ENCODE results near the gene TCF4. TPM values are rescaled to one million over a fixed set of nuclear protein-coding genes. Genes with fewer than 3 reads are reported as not detected.
A peak's percentile ranks its signal among the peaks of the same experiment; 100 is the strongest.

TCF4 gene
- total RNA-seq, 2 experiments from 2014 or later, result 75.9 to 76.0 TPM

DNA sequence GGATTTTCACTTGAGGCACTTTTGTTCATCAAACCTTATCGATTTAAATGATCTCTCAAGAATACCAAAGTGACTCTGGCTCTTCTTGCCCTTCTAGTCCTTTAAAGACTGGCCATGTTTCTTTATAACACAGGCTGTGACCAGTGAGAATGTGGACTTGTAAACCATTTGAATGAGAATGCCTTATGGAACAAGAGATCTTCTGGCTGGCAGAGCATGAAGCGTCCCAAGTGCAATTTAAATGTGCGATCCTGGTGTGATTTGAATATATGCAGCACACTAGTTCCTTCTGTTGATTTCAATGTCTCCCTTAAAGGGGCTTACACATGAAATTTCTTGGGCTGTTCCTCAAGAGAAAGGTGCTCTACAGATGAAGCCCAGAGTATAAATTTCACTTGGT is 366.4 kb downstream of the TCF4 start:
- no peak for DNase-seq (ENCODE audit: low spot score)
- TF ChIP-seq EZH2phosphoT487 (IDR thresholded peaks at IDR 0.05; ENCODE audit: borderline replicate concordance, low read depth, low read length), result no peak
- TF ChIP-seq, protein P1, sequence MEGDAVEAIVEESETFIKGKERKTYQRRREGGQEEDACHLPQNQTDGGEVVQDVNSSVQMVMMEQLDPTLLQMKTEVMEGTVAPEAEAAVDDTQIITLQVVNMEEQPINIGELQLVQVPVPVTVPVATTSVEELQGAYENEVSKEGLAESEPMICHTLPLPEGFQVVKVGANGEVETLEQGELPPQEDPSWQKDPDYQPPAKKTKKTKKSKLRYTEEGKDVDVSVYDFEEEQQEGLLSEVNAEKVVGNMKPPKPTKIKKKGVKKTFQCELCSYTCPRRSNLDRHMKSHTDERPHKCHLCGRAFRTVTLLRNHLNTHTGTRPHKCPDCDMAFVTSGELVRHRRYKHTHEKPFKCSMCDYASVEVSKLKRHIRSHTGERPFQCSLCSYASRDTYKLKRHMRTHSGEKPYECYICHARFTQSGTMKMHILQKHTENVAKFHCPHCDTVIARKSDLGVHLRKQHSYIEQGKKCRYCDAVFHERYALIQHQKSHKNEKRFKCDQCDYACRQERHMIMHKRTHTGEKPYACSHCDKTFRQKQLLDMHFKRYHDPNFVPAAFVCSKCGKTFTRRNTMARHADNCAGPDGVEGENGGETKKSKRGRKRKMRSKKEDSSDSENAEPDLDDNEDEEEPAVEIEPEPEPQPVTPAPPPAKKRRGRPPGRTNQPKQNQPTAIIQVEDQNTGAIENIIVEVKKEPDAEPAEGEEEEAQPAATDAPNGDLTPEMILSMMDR (conservative IDR thresholded peaks at IDR 0.05; ENCODE audit: low read length), result no peak
- Histone ChIP-seq H3K4me3 (ENCODE audit: low read depth, low read length, poor library complexity, severe bottlenecking) (no peak overlapping the region), H3K9me2 (ENCODE audit: insufficient read depth, low read length) (no peaks in the 10 kb centered on the region), H3K79me2 (ENCODE audit: insufficient read depth, low read depth, low read length) (no peaks in the 10 kb centered on the region), H3K27ac (ENCODE audit: low read depth, low read length, poor library complexity, severe bottlenecking) (no peak overlapping the region), H2AFZ (ENCODE audit: low read length) (no peak overlapping the region), H4K20me1 (ENCODE audit: insufficient read depth, low read length) (no peaks in the 10 kb centered on the region), H3K36me3 (ENCODE audit: insufficient read depth, low read length) (peaks cover 12% of the 10 kb centered on the region), H3K4me1 (ENCODE audit: insufficient read depth, low read length, poor library complexity, severe bottlenecking) (peaks cover 3% of the 10 kb centered on the region), H3K4me2 (ENCODE audit: low read length) (no peak overlapping the region), H3K9me3 (ENCODE audit: low read length) (no peaks in the 10 kb centered on the region)
- ChIA-PET POLR2A (no interaction called here), CTCF (ENCODE audit: unreplicated experiment) (no interaction called here)
- BruUV-seq (replicated peaks), result no TSS peak
- intact Hi-C loops (cut with micrococcal nuclease; ENCODE audit: unreplicated experiment), result no loop called here

DNA sequence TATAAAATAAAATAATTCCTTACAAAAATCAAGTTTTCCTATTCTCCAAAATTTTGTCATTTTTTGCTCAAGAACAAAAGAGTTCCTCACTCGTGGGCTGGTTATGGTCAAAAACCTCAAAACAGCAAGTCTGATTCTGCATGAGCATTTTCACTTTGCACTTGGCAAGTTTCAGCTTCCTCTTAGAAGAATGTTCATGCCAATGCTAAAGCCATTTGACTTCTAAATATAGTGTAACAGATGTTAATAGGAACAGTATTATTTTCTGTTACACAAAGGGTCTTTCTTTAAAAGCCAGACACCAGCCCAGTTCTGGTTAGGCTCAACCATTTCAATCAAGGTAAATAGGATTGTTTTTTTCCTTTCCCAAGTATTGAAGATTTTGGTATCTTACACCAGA is 367.5 kb downstream of the TCF4 start:
- POLR2A ChIA-PET, result no interaction called here
- Histone ChIP-seq H3K9me3 (ENCODE audit: low read length) (no peaks in the 10 kb centered on the region), H3K4me1 (ENCODE audit: insufficient read depth, low read length, poor library complexity, severe bottlenecking) (peaks cover 3% of the 10 kb centered on the region), H3K4me3 (ENCODE audit: low read depth, low read length, poor library complexity, severe bottlenecking) (no peak overlapping the region), H3K79me2 (ENCODE audit: insufficient read depth, low read depth, low read length) (no peaks in the 10 kb centered on the region), H3K27ac (ENCODE audit: low read depth, low read length, poor library complexity, severe bottlenecking) (no peak overlapping the region), H4K20me1 (ENCODE audit: insufficient read depth, low read length) (no peaks in the 10 kb centered on the region), H3K9me2 (ENCODE audit: insufficient read depth, low read length) (no peaks in the 10 kb centered on the region), H2AFZ (ENCODE audit: low read length) (no peak overlapping the region), H3K36me3 (ENCODE audit: insufficient read depth, low read length) (peaks cover 1% of the 10 kb centered on the region; the same call in 1 of the 2 replicates), H3K4me2 (ENCODE audit: low read length) (0 out of 2 replicates have a peak overlapping the region, but pooled peaks have one; percentile 12)
- DNase-seq (ENCODE audit: low spot score), result peak; percentile 24
- intact Hi-C loops (cut with micrococcal nuclease; ENCODE audit: unreplicated experiment), result no loop called here
- CTCF ChIA-PET (ENCODE audit: unreplicated experiment), result no interaction called here
- BruUV-seq (replicated peaks), result no TSS peak
- no peak for TF ChIP-seq EZH2phosphoT487 (IDR thresholded peaks at IDR 0.05; ENCODE audit: borderline replicate concordance, low read depth, low read length)
- TF ChIP-seq, protein P1 (conservative IDR thresholded peaks at IDR 0.05; ENCODE audit: low read length), result no peak

DNA sequence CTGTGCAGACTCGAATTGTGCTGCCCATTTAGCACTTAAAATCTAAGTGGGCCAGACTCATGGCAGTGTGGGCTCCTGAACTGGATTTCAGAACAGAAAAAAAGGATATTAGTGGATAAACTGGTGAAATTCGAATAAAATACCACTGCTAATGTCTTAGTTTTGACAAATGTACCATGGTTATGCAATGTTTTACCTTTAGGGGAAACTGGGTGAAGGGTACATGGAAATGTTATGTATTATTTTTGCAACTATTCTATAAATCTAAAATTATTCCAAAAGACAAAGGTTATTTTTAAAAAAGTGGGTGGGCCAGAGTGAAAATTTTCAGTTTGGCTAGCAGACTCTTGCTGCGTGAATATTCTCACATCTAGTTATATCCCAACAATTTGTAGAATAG is 368.2 kb downstream of the TCF4 start:
- Histone ChIP-seq H3K4me1 (ENCODE audit: insufficient read depth, low read length, poor library complexity, severe bottlenecking) (peaks cover 3% of the 10 kb centered on the region), H3K27ac (ENCODE audit: low read depth, low read length, poor library complexity, severe bottlenecking) (no peak overlapping the region), H3K9me2 (ENCODE audit: insufficient read depth, low read length) (no peaks in the 10 kb centered on the region), H3K9me3 (ENCODE audit: low read length) (no peaks in the 10 kb centered on the region), H2AFZ (ENCODE audit: low read length) (no peak overlapping the region), H4K20me1 (ENCODE audit: insufficient read depth, low read length) (no peaks in the 10 kb centered on the region), H3K79me2 (ENCODE audit: insufficient read depth, low read depth, low read length) (no peaks in the 10 kb centered on the region), H3K4me3 (ENCODE audit: low read depth, low read length, poor library complexity, severe bottlenecking) (no peak overlapping the region), H3K4me2 (ENCODE audit: low read length) (no peak overlapping the region), H3K36me3 (ENCODE audit: insufficient read depth, low read length) (no peaks in the 10 kb centered on the region; the same call in 1 of the 2 replicates)
- BruUV-seq (replicated peaks), result no TSS peak
- ChIA-PET CTCF (ENCODE audit: unreplicated experiment) (no interaction called here), POLR2A (no interaction called here)
- TF ChIP-seq, protein P1 (conservative IDR thresholded peaks at IDR 0.05; ENCODE audit: low read length), result no peak
- TF ChIP-seq EZH2phosphoT487 (IDR thresholded peaks at IDR 0.05; ENCODE audit: borderline replicate concordance, low read depth, low read length), result no peak
- intact Hi-C loops (cut with micrococcal nuclease; ENCODE audit: unreplicated experiment), result no loop called here
- DNase-seq (ENCODE audit: low spot score), result no peak

Measured in OCI-LY7 (cell line).